Measurements from ENCODE around the gene HNF4A.

- TF ChIP-seq EP300 (IDR thresholded peaks at IDR 0.05; ENCODE audit: borderline replicate concordance) = no peak
- TF ChIP-seq RAD21 (IDR thresholded peaks at IDR 0.05; ENCODE audit: low read depth) = no peak
- TF ChIP-seq CEBPB (IDR thresholded peaks at IDR 0.05) = no peak
- TF ChIP-seq TAF1 (IDR thresholded peaks at IDR 0.05; ENCODE audit: low read depth) = no peak
- no peak for TF ChIP-seq USF1 (IDR thresholded peaks at IDR 0.05)
- TF ChIP-seq REST (IDR thresholded peaks at IDR 0.05; ENCODE audit: low read depth) = no peak
- no peak for TF ChIP-seq CREB1 (IDR thresholded peaks at IDR 0.05; ENCODE audit: low read depth)
- no peak for TF ChIP-seq FOXM1 (IDR thresholded peaks at IDR 0.05; ENCODE audit: borderline replicate concordance, low read depth)
- no peak for TF ChIP-seq EGR1 (IDR thresholded peaks at IDR 0.05)
- TF ChIP-seq TCF12 (IDR thresholded peaks at IDR 0.05; ENCODE audit: low read depth) = no peak
Observed at GRCh38 chr20:44435630-44436335, 80.3 kb downstream of the HNF4A start.

Data from Ishikawa (cell line).